CD4-positive, alpha-beta T cell treated with Interleukin-12 subunit alpha and Interleukin-12 subunit beta, for 1 hour (primary cell): ENCODE data around the gene SEPSECS.

Experiments
- DNase-seq: peaks from one replicate; pipeline ENCODE4 v3.0.0-alpha.2; 2020

SEPSECS gene

GRCh38 chr4:25159837-25160713, at the start of gene SEPSECS:
TSS of gene SEPSECS (minus strand) at chr4:25160449. CDS start at chr4:25160369, 80 bp downstream.
- peak; percentile 96 for DNase-seq

GRCh38 chr4:25209702-25210101, 49.5 kb upstream of the SEPSECS start:
- no peak for DNase-seq

GRCh38 chr4:25207997-25208396, 47.7 kb upstream of the SEPSECS start:
- DNase-seq = no peak

- DNase-seq = no peak
These were observed 38.5 kb upstream of the SEPSECS start for GRCh38 chr4:25198713-25199112.

GRCh38 chr4:25190407-25190806, 30.2 kb upstream of the SEPSECS start:
- DNase-seq = no peak

- DNase-seq = no peak
These were observed 23.8 kb upstream of the SEPSECS start for GRCh38 chr4:25184056-25184455.

- DNase-seq = no peak
These were observed 22.7 kb upstream of the SEPSECS start for GRCh38 chr4:25182937-25183336.

GRCh38 chr4:25180524-25181131, 20.4 kb upstream of the SEPSECS start:
- DNase-seq = peak; percentile 49

GRCh38 chr4:25178838-25179261, 18.6 kb upstream of the SEPSECS start:
- DNase-seq = no peak

- DNase-seq = no peak
These were observed 16.9 kb upstream of the SEPSECS start for GRCh38 chr4:25177147-25177546.

- DNase-seq = no peak
These were observed 14.4 kb upstream of the SEPSECS start for GRCh38 chr4:25174674-25175073.

- no peak for DNase-seq
These were observed 13.0 kb upstream of the SEPSECS start for GRCh38 chr4:25172961-25173915.

- DNase-seq = no peak
These were observed 11.1 kb upstream of the SEPSECS start for GRCh38 chr4:25171201-25171865.

GRCh38 chr4:25169446-25169845, 9.2 kb upstream of the SEPSECS start:
- DNase-seq = no peak

GRCh38 chr4:25165916-25166315, 5.7 kb upstream of the SEPSECS start:
- no peak for DNase-seq

GRCh38 chr4:25163196-25163595, 2.9 kb upstream of the SEPSECS start:
- no peak for DNase-seq

GRCh38 chr4:25162566-25162965, 2.3 kb upstream of the SEPSECS start:
- DNase-seq = no peak

- DNase-seq = no peak
These were observed 1.3 kb upstream of the SEPSECS start for GRCh38 chr4:25161593-25161950.

GRCh38 chr4:25160714-25161592, 704 bp upstream of the SEPSECS start:
- peak; percentile 2 for DNase-seq

GRCh38 chr4:25158817-25159216, 1.4 kb downstream of the SEPSECS start:
- no peak for DNase-seq

- no peak for DNase-seq
These were observed 3.2 kb downstream of the SEPSECS start for GRCh38 chr4:25157081-25157480.

GRCh38 chr4:25155947-25156346, 4.3 kb downstream of the SEPSECS start:
- no peak for DNase-seq
